DMS79 (cell line): ENCODE results near the gene BIRC3.
"Not testable (repeated sequence)": the region's sequence is repeated elsewhere in the genome, so short reads cannot be mapped to it uniquely, and the experiment has no call there.

ENCODE experiments used
- DNase-seq: peaks from one replicate; lab custom pipeline; 2025; lab: John Stamatoyannopoulos, UW

Gene BIRC3

GRCh38 chr11:102325088-102325487 is 7.8 kb downstream of the BIRC3 start:
- DNase-seq, result no peak

- no peak for DNase-seq
Observed at GRCh38 chr11:102328748-102329147, 11.5 kb downstream of the BIRC3 start.

DNA sequence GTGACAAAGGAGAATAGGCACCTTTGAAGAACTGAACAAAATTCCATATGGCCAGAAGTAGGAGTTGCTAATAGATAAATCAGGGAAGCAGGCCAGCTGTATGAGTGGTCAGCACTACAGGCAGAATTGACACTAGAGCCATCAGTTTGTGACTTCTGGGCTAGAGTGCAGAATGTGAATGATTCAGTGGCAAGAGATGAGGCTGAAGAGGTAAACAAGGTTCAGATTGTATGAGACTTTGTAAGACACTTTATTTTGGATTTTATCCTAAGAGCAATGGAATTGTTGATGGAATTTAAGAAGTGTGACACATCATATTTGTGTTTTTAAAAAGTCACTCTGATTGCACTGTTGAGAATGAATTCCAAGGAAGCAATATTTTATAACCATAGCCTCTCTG is 12.9 kb downstream of the BIRC3 start:
- no peak for DNase-seq

DNA sequence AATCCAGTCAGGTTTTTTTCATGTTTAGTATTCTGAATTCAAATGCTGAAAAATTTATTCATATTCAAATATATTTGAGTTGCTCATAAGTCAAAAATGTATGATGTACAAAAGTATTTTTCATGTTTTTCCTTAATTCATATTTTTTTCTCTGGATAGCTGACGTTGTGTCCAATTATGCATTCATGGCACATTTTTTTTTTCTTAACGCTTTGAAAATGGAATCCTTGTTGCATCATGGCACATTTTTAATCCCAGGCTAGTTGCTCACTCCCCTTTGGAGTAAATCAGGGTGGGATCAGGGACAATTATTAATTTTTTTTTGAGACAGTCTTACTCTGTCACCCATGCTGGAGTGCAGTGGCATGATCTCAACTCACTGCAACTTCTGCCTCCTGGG is 14.1 kb downstream of the BIRC3 start:
- no peak for DNase-seq

DNA sequence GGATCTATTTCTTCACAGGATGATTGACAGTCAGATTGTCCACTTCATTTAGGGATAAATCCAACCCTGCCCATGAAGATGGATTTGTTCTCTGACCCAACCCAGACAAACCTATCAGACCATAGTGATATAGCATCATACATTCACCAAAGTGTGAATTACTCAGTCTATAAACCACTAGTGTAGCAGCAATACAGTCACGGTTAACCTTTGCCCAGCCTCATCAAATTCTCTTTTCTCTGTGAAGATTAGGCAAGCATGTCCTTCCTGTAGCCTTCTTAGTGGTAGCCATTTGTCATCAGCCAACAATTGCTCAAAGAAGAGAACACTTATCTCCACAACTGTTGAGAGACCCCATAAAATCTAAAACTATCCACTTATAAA is 15.3 kb downstream of the BIRC3 start:
- no peak for DNase-seq

DNA sequence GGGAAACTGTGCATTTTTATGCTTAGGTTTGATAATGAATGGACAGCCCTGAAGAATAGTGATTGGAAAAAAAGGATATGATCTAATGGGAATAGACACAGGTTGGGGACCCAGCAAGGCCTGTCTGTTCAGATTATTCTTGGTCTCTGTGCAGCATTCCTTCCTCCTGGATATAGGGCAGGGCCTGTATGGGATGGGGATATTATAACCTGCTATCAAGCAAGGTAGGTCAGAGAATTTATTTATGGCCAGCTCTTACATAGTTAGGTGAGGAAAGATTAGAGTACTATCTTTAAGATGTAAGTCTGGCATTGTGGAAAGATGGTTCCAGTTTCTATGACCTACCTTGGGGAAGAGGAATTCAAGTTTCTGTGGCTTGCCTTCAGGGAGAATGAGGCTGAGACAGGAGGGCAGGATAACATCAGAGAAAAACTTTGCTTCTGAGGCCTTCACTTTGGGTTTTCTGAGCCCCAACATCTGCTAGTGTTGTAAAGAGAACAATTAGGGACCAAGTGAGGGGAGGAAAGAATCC is 21.3 kb downstream of the BIRC3 start:
- no peak for DNase-seq

DNA sequence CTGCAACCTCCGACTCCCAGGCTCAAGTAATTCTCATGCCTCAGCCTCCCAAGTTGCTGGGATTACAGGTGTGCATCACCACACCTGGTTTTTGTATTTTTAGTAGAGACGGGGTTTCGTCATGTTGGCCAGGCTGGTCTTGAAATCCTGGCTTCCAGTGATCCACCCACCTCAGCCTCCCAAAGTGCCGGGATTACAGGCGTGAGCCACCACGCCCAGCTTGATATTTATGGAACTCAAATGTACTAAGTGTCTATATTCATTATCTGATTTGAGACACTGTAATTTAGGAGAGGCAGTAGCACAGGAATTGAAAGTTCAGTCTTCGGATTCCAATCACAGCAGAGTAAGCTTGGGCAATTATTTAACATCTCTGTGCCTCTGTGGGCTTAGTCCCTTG is 24.0 kb downstream of the BIRC3 start:
- not testable (repeated sequence) for DNase-seq

- DNase-seq, result peak; percentile 30
Observed at GRCh38 chr11:102341844-102342318, 24.6 kb downstream of the BIRC3 start.

- no peak for DNase-seq
Observed at GRCh38 chr11:102343809-102344208, 26.5 kb downstream of the BIRC3 start.

- no peak for DNase-seq
Observed at GRCh38 chr11:102345904-102346303, 28.6 kb downstream of the BIRC3 start.

GRCh38 chr11:102346456-102346747 is 29.1 kb downstream of the BIRC3 start:
- DNase-seq, result no peak

DNA sequence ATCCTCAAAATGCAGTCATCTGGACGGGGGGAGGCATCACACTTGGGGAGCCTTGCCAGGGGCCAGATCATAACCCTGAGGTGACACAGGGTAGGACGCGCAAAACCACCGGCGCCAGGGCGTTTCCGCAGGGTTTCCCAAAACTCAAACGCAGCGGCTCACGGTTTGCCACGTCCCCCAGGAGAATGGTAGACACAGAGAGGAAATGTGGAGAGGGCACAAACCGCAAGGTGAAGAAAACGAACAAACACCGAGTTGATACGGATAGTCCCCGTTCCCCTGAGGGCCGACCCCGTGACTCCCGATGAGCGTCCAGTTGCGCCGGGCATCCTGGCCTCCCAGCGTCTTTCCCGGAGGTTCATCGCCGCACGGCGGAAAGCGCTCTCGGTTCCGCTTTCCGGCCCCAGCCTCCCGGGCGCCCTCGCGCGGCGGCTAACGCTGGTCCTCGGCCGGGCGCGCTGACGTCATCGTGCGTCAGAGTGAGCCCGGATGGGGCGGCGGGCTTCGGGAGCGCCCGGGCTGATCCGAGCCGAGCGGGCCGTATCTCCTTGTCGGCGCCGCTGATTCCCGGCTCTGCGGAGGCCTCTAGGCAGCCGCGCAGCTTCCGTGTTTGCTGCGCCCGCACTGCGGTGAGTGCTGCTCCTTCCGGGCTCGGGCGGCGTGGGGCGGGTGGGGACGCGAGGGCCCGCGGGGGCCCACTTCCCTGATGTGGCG is 29.6 kb downstream of the BIRC3 start, which contains the start of gene BIRC2:
Gene BIRC2, plus strand, starts transcription at position 467 of the 714 bp plus-strand sequence. CDS start 2,641 bp downstream, outside the sequence.
- peak; percentile 69 for DNase-seq

- DNase-seq, result peak; percentile 16
Observed at GRCh38 chr11:102347462-102348370, 30.4 kb downstream of the BIRC3 start.

GRCh38 chr11:102357116-102357515 is 39.8 kb downstream of the BIRC3 start:
- no peak for DNase-seq

- no peak for DNase-seq
Observed at GRCh38 chr11:102359372-102359771, 42.1 kb downstream of the BIRC3 start.

DNA sequence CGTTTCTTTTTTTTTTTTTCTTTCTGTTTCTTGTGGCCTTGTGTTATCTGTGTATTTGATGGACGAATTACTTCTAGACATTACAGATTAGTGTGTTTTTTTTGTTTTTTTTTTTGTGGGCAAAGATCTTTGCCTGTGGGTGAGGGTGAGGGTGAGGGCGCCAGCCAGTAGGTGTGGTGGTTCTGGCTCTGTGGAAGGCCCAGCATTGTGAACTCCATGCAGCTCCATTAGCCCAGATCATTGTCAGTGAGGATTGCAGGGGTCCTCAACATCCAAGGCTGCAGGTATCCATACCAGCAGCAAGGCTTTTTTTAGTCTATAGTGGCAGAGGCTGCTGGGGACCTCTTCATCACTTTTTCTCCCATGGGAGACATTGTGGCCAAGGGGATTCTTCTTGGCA is 43.4 kb downstream of the BIRC3 start:
- no peak for DNase-seq

DNA sequence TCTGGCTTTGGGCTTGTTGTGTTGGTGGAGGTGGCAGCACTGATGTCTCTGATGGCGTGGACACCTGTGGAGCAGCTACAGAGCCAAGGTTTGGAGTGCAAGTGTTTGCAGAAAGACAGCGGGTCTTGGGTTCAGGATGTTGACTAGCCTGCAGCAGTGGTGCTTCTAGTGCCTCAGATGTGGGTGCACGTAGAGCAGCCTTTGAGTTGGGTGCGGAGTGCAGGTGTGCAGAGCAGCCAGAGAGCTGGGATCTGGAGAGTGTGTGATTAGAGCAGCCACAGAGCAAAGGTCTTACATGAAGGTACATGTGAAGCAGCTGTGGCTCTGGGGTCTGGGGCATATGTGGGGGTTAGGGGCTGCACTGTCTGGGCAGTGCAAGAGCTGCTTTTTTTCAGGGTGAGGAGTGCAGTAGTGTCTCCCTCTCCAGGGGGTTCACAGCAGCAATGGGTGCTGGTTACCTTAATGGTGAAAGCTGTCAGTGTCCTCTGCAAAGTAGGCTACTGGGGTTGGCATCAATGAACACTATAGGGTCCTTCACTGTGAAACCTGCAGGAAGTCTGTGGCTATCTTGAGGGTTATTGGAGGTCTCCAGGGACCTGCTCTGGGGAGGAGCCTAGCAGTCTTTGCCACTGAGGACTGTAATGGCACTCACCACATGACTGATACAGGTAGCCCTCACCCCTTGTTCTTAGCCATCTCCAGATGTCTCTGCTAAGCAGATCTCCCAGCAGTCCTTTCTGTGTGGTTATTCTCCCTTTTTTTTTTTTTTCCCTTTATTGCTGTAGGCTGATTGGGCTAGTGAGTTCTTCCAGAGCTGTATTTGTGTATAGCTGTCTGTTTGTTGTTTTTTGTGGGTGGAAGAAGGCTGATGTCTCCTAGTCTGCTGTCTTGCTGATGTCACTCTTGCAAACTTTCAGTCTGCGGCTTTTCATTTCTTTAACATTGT is 44.1 kb downstream of the BIRC3 start:
- no peak for DNase-seq

- no peak for DNase-seq
Observed at GRCh38 chr11:102364991-102365390, 47.7 kb downstream of the BIRC3 start.

GRCh38 chr11:102367364-102367763 is 50.1 kb downstream of the BIRC3 start:
- DNase-seq, result no peak

- DNase-seq, result no peak
Observed at GRCh38 chr11:102368472-102368871, 51.2 kb downstream of the BIRC3 start.

GRCh38 chr11:102374633-102375424 is 57.5 kb downstream of the BIRC3 start:
- DNase-seq, result not testable (repeated sequence)
